ENCODE data around the gene EPC2. TPM values are rescaled to one million over a fixed set of nuclear protein-coding genes. Genes with fewer than 3 reads are reported as not detected.

EPC2 gene, protein sequence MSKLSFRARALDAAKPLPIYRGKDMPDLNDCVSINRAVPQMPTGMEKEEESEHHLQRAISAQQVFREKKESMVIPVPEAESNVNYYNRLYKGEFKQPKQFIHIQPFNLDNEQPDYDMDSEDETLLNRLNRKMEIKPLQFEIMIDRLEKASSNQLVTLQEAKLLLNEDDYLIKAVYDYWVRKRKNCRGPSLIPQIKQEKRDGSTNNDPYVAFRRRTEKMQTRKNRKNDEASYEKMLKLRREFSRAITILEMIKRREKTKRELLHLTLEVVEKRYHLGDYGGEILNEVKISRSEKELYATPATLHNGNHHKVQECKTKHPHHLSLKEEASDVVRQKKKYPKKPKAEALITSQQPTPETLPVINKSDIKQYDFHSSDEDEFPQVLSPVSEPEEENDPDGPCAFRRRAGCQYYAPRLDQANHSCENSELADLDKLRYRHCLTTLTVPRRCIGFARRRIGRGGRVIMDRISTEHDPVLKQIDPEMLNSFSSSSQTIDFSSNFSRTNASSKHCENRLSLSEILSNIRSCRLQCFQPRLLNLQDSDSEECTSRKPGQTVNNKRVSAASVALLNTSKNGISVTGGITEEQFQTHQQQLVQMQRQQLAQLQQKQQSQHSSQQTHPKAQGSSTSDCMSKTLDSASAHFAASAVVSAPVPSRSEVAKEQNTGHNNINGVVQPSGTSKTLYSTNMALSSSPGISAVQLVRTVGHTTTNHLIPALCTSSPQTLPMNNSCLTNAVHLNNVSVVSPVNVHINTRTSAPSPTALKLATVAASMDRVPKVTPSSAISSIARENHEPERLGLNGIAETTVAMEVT
- total RNA-seq (2022; extraction: Qiagen RNA extraction) = 10.5 to 12.9 TPM (median 11.1 TPM) in 5 replicates

DNA sequence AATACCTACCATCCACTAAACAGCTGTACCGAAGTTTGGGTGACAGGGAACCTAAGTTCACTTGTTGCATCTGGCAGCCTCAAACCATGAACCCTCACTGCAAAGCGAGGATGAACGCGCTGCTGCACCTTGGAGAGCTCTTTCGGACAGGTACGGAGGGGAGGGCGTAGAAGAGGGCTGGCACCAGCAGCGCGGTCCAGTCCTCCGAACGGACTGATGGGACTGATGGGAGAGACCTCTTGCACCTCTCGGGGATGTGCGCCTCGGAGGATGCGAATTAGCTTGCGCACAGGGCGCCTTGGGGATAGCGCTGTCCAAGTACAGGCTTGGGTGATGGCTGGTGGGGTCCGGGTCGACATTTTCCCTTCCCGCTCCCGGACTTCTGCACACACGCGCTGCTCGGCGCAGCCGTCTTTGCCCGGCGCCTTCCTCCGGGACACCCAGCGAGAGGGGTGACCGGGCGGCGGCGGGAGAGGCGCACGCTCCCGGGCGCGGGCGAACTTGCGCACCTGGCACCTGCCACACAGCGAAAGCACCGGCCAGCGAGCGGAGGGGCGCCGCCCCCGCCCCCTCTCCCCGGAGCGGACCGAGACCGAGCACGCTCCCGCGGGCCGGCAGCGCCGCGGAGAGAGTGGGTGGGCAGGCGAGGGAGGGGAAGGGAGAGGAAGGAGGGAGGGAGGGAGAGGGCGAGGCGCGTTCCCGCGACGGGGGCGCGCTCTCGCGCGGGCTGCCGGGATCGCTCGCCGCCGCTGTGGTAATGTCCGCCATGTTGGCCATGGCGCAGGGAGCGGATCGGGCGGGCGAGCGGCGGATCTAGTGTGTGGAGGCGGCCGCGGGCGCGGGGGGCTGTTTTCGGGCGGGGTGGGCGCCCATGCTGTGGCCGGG lies at the start of gene EPC2:
EPC2 (plus strand) TSS at position 754 of the 885 bp plus-strand sequence. CDS start 267 bp downstream, outside the sequence.

Other genes starting within 250 kb of the EPC2 start
- 0.33 to 0.43 TPM (median 0.33 TPM) in 5 replicates for gene KIF5C, start 230.5 kb downstream of the EPC2 start, total RNA-seq (2022; extraction: Qiagen RNA extraction)